ENCODE results near the gene CD55. TPM values are rescaled to one million over a fixed set of nuclear protein-coding genes. Genes with fewer than 3 reads are reported as not detected.

Gene CD55
- total RNA-seq, 4 donors from 2014 or later = 75.2 to 428 (median 110) TPM

DNA sequence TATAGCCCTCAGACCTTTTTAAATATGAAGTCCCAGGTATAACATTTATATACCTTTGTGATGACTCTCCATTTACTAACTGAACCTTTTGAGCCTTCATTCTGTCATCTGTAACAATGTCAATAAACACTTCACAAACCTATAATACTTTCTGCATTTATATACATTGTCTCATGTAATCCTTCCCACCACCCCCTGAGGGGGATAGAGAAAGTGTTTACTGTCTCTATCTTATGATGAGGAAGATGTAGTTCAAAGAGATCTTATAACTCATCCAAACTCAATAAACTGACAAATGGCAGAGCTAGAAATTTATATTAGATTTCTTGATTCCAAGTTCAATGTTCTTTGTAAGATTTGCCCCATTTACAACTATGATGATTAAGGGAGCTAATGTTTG, 84.3 kb downstream of the CD55 start:
- in situ Hi-C loops (cut with MboI; ENCODE audit: low sequenced_read_pairs in 4 of 4) (loop anchor here (5.0 to 25.0 kb wide), 6 partner anchors 144 to 331 kb away; partner anchors contain the start of gene C4BPB (in 2 of the 4)), intact Hi-C loops (cut with DNase I; ENCODE audit: low total_unique reads) (loop anchor here (1.0 to 2.0 kb wide), 4 partner anchors 85 to 321 kb away; partner anchors contain the start of gene CD55)

DNA sequence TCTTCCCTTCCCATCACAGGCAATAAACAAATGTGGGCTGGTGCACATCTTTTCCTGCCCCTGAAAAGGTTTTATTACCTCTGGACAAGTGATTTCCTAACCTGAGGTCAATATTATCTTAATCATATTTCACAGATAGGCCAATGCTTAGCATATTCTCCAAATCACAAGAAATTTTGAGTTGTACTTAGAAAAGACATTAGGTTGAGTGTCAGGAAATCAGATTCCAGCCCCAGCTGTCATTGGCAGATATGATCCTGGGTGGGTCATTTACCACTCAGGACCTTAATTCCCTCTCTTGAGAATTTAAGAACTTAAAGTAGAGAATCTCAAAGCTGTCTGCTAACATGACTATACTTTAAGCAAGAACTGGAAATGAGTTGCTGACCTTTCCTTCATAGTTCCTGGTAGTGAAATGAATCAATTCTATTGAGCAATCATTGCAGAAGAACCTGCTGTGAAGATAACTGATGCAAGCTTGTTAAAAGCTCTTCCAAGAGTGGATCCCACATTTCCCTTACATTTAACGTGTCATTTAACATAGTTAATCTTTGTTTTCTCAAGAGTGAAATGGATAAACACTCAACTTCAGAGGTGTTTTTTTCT, 86.3 kb downstream of the CD55 start:
- ATAC-seq (no peak), DNase-seq (no peak)
- TF ChIP-seq, protein P1, sequence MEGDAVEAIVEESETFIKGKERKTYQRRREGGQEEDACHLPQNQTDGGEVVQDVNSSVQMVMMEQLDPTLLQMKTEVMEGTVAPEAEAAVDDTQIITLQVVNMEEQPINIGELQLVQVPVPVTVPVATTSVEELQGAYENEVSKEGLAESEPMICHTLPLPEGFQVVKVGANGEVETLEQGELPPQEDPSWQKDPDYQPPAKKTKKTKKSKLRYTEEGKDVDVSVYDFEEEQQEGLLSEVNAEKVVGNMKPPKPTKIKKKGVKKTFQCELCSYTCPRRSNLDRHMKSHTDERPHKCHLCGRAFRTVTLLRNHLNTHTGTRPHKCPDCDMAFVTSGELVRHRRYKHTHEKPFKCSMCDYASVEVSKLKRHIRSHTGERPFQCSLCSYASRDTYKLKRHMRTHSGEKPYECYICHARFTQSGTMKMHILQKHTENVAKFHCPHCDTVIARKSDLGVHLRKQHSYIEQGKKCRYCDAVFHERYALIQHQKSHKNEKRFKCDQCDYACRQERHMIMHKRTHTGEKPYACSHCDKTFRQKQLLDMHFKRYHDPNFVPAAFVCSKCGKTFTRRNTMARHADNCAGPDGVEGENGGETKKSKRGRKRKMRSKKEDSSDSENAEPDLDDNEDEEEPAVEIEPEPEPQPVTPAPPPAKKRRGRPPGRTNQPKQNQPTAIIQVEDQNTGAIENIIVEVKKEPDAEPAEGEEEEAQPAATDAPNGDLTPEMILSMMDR (IDR thresholded peaks at IDR 0.05 in 4 of 5, conservative IDR thresholded peaks at IDR 0.05 in 1 of 5) = no peak
- no peaks in the 10 kb centered on the region for H3K36me3 ChIP-seq
- no peaks in the 10 kb centered on the region for H3K4me1 ChIP-seq
- intact Hi-C loops (cut with DNase I; ENCODE audit: low total_unique reads) (no loop called here), in situ Hi-C loops (cut with MboI; ENCODE audit: low sequenced_read_pairs in 4 of 4) (loop anchor here (5.0 to 25.0 kb wide), 6 partner anchors 145 to 333 kb away; partner anchors contain the start of gene C4BPB (in 2 of the 4))
- no peak overlapping the region for H3K27ac ChIP-seq
- no peak overlapping the region for H3K4me3 ChIP-seq
- H3K9me3 ChIP-seq = no peaks in the 10 kb centered on the region
- no peaks in the 10 kb centered on the region for H3K27me3 ChIP-seq

More for the DNA sequence above, 84.3 kb downstream of the CD55 start:
- Histone ChIP-seq H3K36me3 (no peaks in the 10 kb centered on the region), H3K27ac (no peak overlapping the region), H3K9me3 (no peaks in the 10 kb centered on the region), H3K4me1 (no peaks in the 10 kb centered on the region), H3K4me3 (no peak overlapping the region), H3K27me3 (no peaks in the 10 kb centered on the region)
- no peak for TF ChIP-seq POLR2A (IDR thresholded peaks at IDR 0.05)
- TF ChIP-seq, protein P1 (IDR thresholded peaks at IDR 0.05 in 4 of 5, conservative IDR thresholded peaks at IDR 0.05 in 1 of 5) = no peak
- no peak for DNase-seq
- ATAC-seq = no peak

Other genes starting within 250 kb of the CD55 start
- under 1 TPM in 2 of 4 donors, not detected in 2; 0.46 to 0.62 TPM for gene C4BPB, start 232.8 kb upstream of the CD55 start, total RNA-seq
- 1 to 10 TPM in 1 of 4 donors, under 1 TPM in 1, not detected in 2; 0.81 to 2.8 TPM for gene C4BPA, start 217.4 kb upstream of the CD55 start, total RNA-seq
- under 1 TPM in 2 of 4 donors, not detected in 2; 0.07 to 0.15 TPM for gene CR2, start 132.7 kb downstream of the CD55 start, total RNA-seq
- 1 to 10 TPM in 3 of 4 donors, under 1 TPM in 1; 0.66 to 2.4 (median 1.7) TPM for gene CR1, start 174.5 kb downstream of the CD55 start, total RNA-seq

All from gastrocnemius medialis (tissue), 4 donors.